Measurements from ENCODE around the gene FAM174C.

GRCh38 chr19:1284979-1285736 is 9.8 kb downstream of the FAM174C start:
- TF ChIP-seq CTCF (IDR thresholded peaks at IDR 0.05; ENCODE audit: low read length) (no peak), EZH2 (IDR thresholded peaks at IDR 0.05; ENCODE audit: borderline replicate concordance, low read length) (no peak)

Data from OCI-LY1 (cell line).